Islet precursor cell (in vitro differentiated cells): Measurements from ENCODE around the gene ZSCAN25.
"Not testable (repeated sequence)": the region's sequence is repeated elsewhere in the genome, so short reads cannot be mapped to it uniquely, and the experiment has no call there.

ENCODE experiments used
- DNase-seq: peaks from one replicate; pipeline ENCODE4 v3.0.0-alpha.2; 2018

ZSCAN25 gene

GRCh38 chr7:99616359-99617191 is at the start of gene ZSCAN25:
ZSCAN25 (plus strand) TSS chr7:99616946; CDS start chr7:99619607, 2,661 bp downstream.
- DNase-seq: peak; percentile 97

GRCh38 chr7:99568770-99569169 is 48.0 kb upstream of the ZSCAN25 start:
- not testable (repeated sequence) for DNase-seq

- no peak for DNase-seq
These were observed 45.0 kb upstream of the ZSCAN25 start for GRCh38 chr7:99571768-99572167.

DNA sequence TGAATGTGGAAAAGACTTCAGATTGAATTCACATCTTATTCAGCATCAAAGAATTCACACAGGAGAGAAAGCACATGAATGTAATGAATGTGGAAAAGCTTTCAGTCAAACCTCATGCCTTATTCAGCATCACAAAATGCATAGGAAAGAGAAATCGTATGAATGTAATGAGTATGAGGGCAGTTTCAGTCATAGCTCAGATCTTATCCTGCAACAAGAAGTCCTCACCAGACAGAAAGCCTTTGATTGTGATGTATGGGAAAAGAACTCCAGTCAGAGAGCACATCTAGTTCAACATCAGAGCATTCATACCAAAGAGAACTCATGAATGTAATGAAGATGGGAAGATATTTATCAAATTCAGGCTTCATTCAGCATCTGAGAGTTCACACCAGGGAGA is 43.5 kb upstream of the ZSCAN25 start:
- DNase-seq: no peak

DNA sequence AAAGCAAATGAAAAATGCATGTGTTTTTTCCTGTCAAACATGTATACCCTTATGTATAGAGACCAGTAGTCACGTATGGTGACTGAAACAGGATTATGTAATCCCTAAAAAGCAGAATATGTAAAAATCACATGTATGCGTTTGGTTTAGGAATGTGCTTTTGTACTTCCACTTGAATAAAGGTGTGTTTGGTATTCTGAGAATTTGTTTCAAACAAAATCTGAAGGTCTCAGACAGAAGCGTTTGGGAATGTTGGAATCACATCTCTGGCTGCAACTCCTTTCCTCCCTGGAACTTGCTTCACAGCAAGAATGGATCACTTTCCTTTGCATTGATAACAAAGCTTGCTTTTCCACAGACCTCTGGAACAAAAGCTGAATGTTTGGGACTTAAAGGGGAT is 40.5 kb upstream of the ZSCAN25 start:
- no peak for DNase-seq

GRCh38 chr7:99579281-99579955 is 37.3 kb upstream of the ZSCAN25 start:
- no peak for DNase-seq

- peak; percentile 82 for DNase-seq
These were observed 36.6 kb upstream of the ZSCAN25 start for GRCh38 chr7:99579956-99580777.

DNA sequence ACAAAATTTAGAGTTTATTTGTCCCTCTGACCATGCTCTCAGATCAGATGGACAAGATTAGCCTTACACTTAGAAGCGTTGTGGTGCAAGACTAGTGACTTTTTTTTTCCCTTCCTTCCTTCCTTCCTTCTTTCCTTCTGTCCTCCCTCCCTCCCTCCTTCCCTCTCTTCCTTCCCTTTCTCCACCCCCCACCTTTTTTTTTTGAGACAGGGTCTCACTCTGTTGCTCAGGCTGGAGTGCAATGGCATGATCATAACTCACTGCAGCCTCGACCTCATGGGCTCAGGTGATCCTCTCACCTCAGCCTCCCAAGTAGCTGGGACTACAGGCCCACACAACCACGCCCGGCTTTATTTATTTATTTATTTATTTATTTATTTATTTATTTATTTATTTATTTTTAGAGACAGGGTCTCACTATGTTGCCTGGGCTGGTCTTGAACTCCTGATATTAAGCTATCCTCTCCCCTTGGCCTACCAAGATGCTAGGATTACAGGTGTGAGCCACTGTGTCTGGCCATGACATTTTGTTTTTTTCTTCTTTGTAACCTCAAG is 35.9 kb upstream of the ZSCAN25 start:
- not testable (repeated sequence) for DNase-seq

GRCh38 chr7:99588868-99589267 is 27.9 kb upstream of the ZSCAN25 start:
- no peak for DNase-seq

DNA sequence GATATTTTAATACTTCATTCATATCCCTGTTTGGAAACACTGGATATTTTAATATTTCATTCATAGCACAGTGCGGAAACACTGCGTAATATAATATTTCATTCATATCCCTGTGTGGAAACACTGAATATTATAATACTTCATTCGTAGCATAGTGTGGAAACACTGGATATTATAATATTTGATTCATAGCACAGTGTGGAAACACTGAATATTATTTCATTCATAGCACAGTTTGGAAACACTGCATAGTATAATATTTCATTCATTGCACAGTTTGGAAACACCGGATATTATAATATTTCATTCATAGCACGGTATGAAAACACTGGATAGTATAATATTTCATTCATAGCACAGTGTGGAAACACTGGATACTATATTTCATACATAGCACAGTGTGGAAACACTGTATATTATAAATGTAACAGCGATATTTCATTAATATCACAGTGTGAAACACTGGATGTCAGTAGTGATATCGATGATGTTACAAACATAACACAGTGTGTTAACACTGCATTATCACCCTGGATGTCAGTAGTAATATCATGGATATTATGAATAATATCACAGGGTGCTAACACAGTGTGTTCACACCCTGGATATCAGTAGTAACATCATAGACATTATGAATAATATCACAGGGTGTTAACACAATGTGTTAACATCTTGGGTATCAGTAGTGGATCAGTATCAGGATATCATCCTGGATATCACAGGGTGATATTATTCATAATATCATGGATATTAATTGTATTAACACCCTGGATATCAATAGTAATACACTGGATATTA is 21.6 kb upstream of the ZSCAN25 start:
- DNase-seq: no peak

GRCh38 chr7:99596408-99596955 is 20.3 kb upstream of the ZSCAN25 start:
- no peak for DNase-seq

GRCh38 chr7:99597762-99598501 is 18.8 kb upstream of the ZSCAN25 start, which contains the start of gene TMEM225B:
TMEM225B (plus strand) TSS chr7:99598267; CDS start chr7:99604389, 6,122 bp downstream.
- no peak for DNase-seq

DNA sequence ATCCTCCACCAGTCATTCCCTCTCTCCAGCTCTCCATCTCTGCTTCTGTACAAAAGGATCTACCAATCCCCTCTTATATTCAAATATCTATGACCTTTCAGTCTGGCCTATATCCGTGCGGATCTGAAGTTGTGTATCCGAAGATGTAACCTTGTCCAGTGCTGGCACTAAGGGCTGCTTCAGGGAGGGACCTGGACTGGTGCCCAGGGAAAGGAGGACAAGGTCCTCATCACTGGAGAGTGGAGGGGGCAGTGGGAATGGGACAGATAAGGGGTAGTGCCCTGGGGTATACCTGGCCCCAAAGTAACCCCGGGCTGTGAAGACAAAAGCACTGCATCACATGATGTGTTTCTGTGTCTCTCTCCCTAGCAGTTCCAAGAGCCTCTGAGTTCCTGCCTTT is 16.9 kb upstream of the ZSCAN25 start:
- no peak for DNase-seq

- no peak for DNase-seq
These were observed 15.0 kb upstream of the ZSCAN25 start for GRCh38 chr7:99601656-99602310.

GRCh38 chr7:99605527-99605926 is 11.2 kb upstream of the ZSCAN25 start:
- DNase-seq: no peak

GRCh38 chr7:99606531-99606930 is 10.2 kb upstream of the ZSCAN25 start:
- DNase-seq: no peak

GRCh38 chr7:99607548-99607947 is 9.2 kb upstream of the ZSCAN25 start:
- peak; percentile 35 for DNase-seq

GRCh38 chr7:99614495-99614894 is 2.3 kb upstream of the ZSCAN25 start:
- no peak for DNase-seq

DNA sequence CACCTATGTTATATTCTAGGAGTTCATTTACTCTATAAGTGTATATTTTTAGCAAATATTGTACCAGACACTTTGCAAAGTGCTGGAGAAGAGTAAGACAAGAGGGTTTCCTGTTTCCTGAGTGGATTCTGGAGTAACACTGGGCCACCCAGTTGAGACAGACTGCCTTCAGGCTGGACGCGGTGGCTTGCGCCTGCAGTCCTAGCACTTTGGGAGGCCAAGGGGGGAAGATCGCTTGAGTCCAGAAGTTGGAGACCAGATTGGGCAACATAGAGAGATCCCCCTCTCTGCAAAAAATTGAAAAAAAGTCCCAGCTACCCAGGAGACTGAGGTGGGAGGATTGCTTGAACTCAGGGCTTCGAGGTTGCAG is 772 bp upstream of the ZSCAN25 start:
- DNase-seq: no peak

DNA sequence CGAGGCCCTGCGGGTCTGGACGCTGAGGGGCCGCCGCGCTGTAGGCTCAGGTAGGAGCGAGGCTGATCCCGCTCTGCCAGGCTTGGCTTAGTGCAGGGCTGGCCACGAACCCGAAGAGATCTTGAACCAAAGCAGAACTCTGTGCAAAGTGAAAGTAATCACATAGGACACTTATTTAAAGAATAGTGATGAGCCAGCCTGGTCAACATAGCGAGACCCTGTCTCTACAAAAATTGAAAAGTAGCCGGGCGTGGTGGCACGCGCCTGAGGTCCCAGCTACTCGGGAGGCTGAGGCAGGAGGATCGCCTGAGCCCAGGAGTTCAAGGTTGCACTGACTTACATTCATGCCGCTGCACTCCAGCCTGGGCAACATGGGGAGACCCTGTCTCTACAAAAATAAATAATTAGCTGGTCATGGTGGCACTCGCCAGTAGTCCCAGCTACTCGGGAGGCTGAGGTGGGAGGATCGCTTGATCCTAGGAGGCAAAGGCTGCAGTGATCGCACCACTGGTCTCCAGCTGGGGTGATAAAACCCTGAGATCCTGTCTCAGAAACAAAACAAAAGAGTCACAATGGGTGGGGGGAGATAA is 541 bp downstream of the ZSCAN25 start:
- DNase-seq: no peak
